Activated naive CD4-positive, alpha-beta T cell treated with Interleukin-2 at 50 U/mL for 16 hours (primary cell): ENCODE measurements around the gene PRKAG1.

ENCODE experiments used
- DNase-seq: peaks from one replicate; pipeline ENCODE4 v3.0.0-alpha.2; 2020

PRKAG1 gene

GRCh38 chr12:49030714-49031572, 12.4 kb upstream of the PRKAG1 start:
- DNase-seq = no peak

- no peak for DNase-seq
These were observed 11.5 kb upstream of the PRKAG1 start for GRCh38 chr12:49030119-49030518.

DNA sequence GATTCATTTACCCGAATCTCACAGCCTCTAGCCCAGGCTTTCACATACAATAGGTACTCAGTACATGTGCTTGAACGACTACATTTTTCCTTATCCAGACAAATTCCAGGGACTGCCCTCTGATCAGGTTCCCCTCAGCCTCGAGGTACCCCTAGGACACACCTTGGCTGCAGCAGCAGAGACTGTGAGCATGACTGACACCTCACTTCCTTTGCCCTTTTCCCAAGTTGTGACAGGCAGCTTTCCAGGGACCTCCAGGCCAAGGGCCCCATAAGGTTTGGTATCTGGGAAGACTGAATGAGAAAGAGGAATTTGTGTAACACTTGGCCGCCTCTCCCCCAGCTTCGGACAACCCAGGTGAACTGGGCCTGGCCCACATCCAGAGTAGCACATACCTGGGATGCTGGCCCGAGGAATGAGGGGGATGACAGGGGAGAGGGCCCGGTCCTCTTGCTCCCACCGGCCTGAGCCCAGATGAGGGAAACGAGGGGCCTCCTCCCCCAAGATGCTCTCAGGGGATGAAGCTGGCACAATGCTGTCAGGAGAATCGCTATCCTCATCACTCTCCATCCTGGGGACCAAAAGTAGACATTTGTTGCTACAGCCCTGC, 10.2 kb upstream of the PRKAG1 start:
- no peak for DNase-seq

DNA sequence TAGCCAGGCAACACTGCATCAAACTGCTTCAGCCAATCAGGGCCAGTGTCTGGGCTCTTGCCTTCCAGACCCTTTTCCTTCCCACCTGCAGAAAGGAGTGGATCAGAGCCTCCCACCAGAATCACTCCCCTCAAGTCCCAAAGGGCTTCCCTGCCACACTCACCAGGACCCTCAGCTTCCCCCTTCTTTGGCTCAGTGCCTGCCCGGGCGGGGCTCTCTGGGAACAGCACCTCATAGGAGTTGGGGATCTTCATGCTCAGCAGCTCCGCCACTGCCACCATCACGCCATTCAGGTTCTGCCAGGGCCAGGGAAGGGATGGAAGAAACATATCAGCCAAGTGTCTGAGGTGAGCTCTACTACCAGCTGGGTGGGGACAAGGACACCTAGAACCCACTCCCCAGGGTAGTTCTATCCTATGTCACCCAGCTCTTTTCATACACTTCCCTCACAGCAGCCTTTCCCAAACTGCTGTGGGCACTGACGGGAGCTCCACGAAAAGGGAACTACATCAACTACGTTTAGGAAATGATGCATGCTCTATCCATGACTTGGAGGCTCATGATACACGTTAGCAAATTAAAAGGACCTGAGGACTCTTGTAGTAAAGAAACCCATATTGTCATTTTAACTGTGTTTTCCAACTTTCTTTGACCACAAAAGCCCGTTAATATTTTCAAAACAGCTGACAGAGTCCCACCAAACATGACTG, 9.4 kb upstream of the PRKAG1 start:
- no peak for DNase-seq

- no peak for DNase-seq
These were observed 8.3 kb upstream of the PRKAG1 start for GRCh38 chr12:49026678-49027480.

DNA sequence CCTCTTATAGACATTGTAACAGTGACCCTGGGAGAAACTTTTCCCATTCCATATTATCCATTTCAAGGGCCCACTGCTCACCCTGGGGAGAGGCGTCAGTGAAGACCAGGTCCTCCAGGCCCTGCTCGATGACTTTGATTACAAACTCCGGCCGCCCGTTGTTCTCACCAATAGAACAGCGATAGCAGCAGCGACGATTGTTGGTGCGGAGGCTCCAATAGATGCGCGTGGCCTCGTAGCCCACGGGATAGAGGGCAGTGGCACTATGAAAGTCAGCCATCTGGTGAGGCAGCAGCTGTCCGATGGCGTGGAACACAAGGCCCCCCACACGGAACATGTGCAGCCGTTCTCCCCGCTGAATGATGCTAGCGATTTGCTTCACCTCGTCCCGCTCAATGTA, 7.5 kb upstream of the PRKAG1 start:
- DNase-seq = no peak

DNA sequence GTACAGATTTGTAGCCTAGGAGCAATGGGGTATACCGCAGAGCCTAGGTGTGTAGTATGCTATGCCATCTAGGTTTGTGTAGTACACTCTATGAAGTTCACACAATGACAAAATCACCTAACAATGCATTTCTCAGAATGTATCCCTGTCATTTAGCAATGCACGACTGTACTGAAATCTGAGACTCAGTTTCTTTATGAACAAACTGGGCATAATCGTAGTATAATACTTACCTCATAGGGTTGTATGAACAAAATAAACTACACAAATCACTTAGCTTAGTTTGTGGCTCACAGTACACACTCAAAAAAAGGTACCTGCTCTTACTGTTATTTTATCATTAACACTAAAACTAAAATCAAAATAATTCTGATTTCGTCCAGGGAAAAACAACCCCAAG, 6.9 kb upstream of the PRKAG1 start:
- DNase-seq = no peak

GRCh38 chr12:49024543-49024942, 6.0 kb upstream of the PRKAG1 start:
- DNase-seq = no peak

- no peak for DNase-seq
These were observed 5.2 kb upstream of the PRKAG1 start for GRCh38 chr12:49023812-49024211.

- no peak for DNase-seq
These were observed 4.1 kb upstream of the PRKAG1 start for GRCh38 chr12:49022558-49023178.

DNA sequence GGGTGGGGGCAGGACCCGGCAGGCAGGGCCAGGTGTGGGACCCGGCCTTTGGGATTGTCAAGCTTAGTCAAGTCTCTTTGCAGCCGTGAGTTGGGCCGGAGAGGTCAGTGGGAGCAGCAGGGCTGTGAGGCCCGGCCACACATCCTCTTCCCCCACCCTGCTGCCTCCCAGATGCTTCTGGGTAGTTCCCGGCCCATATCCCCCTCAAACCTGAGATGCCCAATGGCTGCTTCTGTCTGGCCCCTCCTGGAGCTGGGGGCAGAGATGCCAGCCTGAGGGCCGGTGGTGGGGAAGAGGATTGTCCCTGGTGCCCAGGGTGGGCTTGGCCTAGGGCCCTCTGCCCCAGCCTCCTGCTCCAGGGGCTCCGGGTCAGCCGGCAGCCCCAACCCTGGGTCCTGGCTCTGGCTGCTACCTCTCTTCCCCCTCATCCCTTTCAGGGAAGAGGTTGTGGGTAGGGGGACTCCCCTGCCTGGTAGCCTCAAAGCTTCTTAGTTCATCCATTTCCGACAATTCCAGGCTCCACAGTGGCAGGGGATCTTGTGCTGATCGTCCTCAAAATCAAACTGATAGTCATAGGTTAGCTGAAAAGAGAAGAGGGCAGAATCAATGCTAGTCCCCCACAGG, 2.8 kb upstream of the PRKAG1 start:
- DNase-seq = no peak

- no peak for DNase-seq
These were observed 1.9 kb upstream of the PRKAG1 start for GRCh38 chr12:49020441-49020840.

GRCh38 chr12:49019443-49020324, 1.1 kb upstream of the PRKAG1 start:
- peak; percentile 42 for DNase-seq

DNA sequence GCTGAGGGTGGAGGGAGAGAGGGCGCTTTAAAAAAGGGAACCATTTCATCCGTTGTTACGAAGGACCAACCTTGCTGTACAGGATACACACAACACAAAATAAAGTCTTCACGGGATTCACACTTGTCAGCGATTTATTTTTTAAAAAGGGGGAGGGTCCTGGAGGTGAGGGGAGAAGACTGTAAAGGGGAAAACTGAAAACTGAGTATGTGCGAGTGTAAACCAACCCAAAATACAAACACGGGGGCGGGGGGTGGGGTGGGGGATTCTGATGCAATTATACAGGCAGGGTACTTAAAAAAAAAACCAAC, 499 bp upstream of the PRKAG1 start:
- DNase-seq = no peak

DNA sequence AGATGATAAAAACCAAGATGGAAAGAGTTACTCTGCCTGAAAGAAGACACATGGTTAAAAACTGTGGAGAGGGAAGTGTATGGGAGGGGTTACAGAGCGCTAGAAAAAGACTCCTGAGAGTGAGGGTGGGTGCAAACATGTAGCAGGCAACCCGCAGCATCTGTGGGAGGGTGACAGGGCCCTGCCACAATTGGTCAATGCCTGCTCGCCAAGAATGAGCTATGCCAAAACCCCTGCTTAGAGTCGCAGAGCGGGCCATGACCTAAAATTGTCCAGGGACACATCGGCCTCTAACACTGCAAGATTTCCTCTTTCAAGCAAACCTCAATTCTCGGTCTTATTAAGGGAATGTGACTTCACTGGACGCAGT, 700 bp downstream of the PRKAG1 start:
- DNase-seq = peak; percentile 61

- DNase-seq = no peak
These were observed 3.4 kb downstream of the PRKAG1 start for GRCh38 chr12:49015196-49015595.

- DNase-seq = no peak
These were observed 4.0 kb downstream of the PRKAG1 start for GRCh38 chr12:49014547-49014946.

GRCh38 chr12:49013428-49013827, 5.1 kb downstream of the PRKAG1 start:
- no peak for DNase-seq

DNA sequence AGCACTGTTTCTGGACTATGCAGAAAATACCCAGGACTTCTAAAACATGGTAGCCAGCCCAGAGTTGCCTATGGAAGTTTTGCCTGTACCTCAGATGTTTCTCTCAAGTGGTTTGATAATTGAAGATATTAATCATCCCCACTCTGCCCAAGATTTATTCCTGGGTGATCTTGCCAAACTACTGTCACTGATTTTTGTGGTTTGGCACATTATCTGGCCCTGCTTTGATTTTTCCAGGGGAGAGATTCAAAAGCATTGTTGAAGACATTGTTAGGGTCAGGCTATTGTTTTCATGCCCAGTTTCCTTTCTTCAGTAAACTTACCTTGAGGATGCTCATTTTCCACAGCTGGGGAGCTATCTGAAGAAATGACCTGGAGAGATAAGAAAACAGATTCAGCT, 5.8 kb downstream of the PRKAG1 start:
- no peak for DNase-seq

- DNase-seq = no peak
These were observed 8.4 kb downstream of the PRKAG1 start for GRCh38 chr12:49010092-49010668.

GRCh38 chr12:49008943-49009342, 9.6 kb downstream of the PRKAG1 start:
- DNase-seq = no peak
